ENCODE data around the gene ANKRD13A.

- no peak for TF ChIP-seq POLR2A (IDR thresholded peaks at IDR 0.05; ENCODE audit: low read depth, low read length)
- no peak for TF ChIP-seq CTCF (IDR thresholded peaks at IDR 0.05; ENCODE audit: extremely low read depth in 1 of 2, insufficient read depth in 1 of 2, low read depth in 1 of 2, low read length in 2 of 2)
- TF ChIP-seq MYC (IDR thresholded peaks at IDR 0.05; ENCODE audit: low read depth, low read length): no peak
- TF ChIP-seq MAX (IDR thresholded peaks at IDR 0.05; ENCODE audit: insufficient read depth, insufficient read length): no peak
These were observed 68.3 kb downstream of the ANKRD13A start for GRCh38 chr12:110067531-110067930.
